ENCODE data around the gene SLC38A5.

DNA sequence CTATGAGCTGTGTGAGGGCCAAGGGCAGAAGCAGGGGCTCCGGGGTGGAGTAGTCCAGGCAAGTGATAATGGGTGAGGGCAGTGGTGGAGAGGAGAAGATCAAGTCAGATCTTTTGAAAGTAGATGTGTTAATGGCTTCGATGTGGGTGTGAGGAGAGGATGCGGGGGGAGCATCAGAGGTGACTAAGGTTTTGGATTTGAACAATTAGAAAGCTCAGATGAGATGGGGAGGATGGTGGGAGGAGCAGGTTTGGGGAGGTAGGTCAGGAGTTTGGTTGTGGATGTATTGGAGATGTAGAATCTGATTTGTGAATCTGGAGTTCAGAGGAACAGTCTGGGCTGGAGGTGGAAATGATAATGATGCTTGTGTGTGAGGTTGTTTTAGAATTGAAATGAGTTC, 10.5 kb upstream of the SLC38A5 start:
- TF ChIP-seq POLR2AphosphoS5 (IDR thresholded peaks at IDR 0.05; ENCODE audit: borderline replicate concordance, low read depth, low read length) = no peak
- no peak for TF ChIP-seq EZH2 (IDR thresholded peaks at IDR 0.05)
- no peak for TF ChIP-seq FOXP2 (optimal IDR thresholded peaks at IDR 0.05; ENCODE audit: control extremely low read depth, extremely low read length, insufficient read depth)

Data from SK-N-MC (cell line).